SK-N-SH (cell line): ENCODE measurements around the gene STK26.

Experiments used
- CTCF ChIP-seq: fragments of 200-600 bp; sonication (generic); IDR thresholded peaks from 2 replicates; pipeline ENCODE4 v1.6.1; 2017; ENCODE audit warnings: antibody characterized with exemption, mild to moderate bottlenecking, moderate library complexity
- EP300 ChIP-seq, 2 experiments: IDR thresholded peaks; 2 replicates each; pipeline versions ENCODE4 v1.4.0 to v1.6.1; 2012; ENCODE audit warnings: borderline replicate concordance in 1 of 2, low read depth in 1 of 2, low read length in 1 of 2
- EZH2phosphoT487 ChIP-seq: fragments of 200-600 bp; sonication (generic); IDR thresholded peaks from 2 replicates; pipeline ENCODE4 v1.6.1; 2017; ENCODE audit warnings: low read depth, mixed run types, mild to moderate bottlenecking, antibody characterized with exemption, moderate library complexity, borderline replicate concordance
- GABPA ChIP-seq: IDR thresholded peaks from 2 replicates; pipeline ENCODE4 v1.4.0; 2012; ENCODE audit warnings: low read depth, mild to moderate bottlenecking
- JUND ChIP-seq: IDR thresholded peaks from 2 replicates; pipeline ENCODE4 v1.4.0; 2012
- MAX ChIP-seq: IDR thresholded peaks from 2 replicates; pipeline ENCODE4 v1.4.0; 2012; ENCODE audit warnings: low read depth
- RAD21 ChIP-seq: IDR thresholded peaks from 2 replicates; pipeline ENCODE4 v1.6.1; 2012; ENCODE audit warnings: mild to moderate bottlenecking, low read length
- RCOR1 ChIP-seq: fragments of 150-350 bp; IDR thresholded peaks from 2 replicates; pipeline ENCODE4 v1.6.1; 2017; ENCODE audit warnings: antibody characterized with exemption, low read length
- REST ChIP-seq: IDR thresholded peaks from 2 replicates; pipeline ENCODE4 v1.6.1; 2012; ENCODE audit warnings: mild to moderate bottlenecking, low read depth, low read length, moderate library complexity
- RFX5 ChIP-seq: IDR thresholded peaks from 2 replicates; pipeline ENCODE4 v1.6.1; 2012; ENCODE audit warnings: mild to moderate bottlenecking, improper control_type of control experiment, low read length
- SIN3A ChIP-seq: IDR thresholded peaks from 2 replicates; pipeline ENCODE4 v1.6.1; 2012; ENCODE audit warnings: low read depth, mild to moderate bottlenecking, low read length, moderate library complexity, borderline replicate concordance
- TAF1 ChIP-seq: IDR thresholded peaks from 2 replicates; pipeline ENCODE4 v1.6.1; 2012; ENCODE audit warnings: low read depth, mild to moderate bottlenecking, low read length, moderate library complexity, borderline replicate concordance
- YY1 ChIP-seq: IDR thresholded peaks from 2 replicates; pipeline ENCODE4 v1.4.0; 2012; ENCODE audit warnings: low read depth, mild to moderate bottlenecking

GRCh38 chrX:132023896-132024386, 839 bp downstream of the STK26 start:
- TF ChIP-seq EP300 (IDR thresholded peaks at IDR 0.05; ENCODE audit: borderline replicate concordance in 1 of 2, low read depth in 1 of 2, low read length in 1 of 2) (no peak), CTCF (no peak), RCOR1 (no peak), MAX (no peak), RAD21 (no peak), RFX5 (no peak), REST (no peak), EZH2phosphoT487 (no peak), JUND (no peak), TAF1 (no peak), GABPA (no peak), YY1 (no peak), SIN3A (no peak)
